Fibroblast of pulmonary artery (primary cell): Measurements from ENCODE around the gene TFEB.

ENCODE experiments used
- DNase-seq: peaks from one replicate; pipeline ENCODE4 v3.0.0-alpha.2; 2010; ENCODE audit warnings: low read depth
- H3K4me3 ChIP-seq: replicated peaks from 2 replicates; pipeline ENCODE4 v1.5.1; 2011; ENCODE audit warnings: low read depth, mild to moderate bottlenecking, control low read depth, low read length, moderate library complexity
- TF ChIP-seq, protein P1 (sequence below): IDR thresholded peaks from 2 replicates; pipeline ENCODE4 v1.5.1; 2011; ENCODE audit warnings: mild to moderate bottlenecking, control low read depth, low read length, inconsistent platforms; ENCODE audit errors: missing control alignments

The TFEB gene

DNA sequence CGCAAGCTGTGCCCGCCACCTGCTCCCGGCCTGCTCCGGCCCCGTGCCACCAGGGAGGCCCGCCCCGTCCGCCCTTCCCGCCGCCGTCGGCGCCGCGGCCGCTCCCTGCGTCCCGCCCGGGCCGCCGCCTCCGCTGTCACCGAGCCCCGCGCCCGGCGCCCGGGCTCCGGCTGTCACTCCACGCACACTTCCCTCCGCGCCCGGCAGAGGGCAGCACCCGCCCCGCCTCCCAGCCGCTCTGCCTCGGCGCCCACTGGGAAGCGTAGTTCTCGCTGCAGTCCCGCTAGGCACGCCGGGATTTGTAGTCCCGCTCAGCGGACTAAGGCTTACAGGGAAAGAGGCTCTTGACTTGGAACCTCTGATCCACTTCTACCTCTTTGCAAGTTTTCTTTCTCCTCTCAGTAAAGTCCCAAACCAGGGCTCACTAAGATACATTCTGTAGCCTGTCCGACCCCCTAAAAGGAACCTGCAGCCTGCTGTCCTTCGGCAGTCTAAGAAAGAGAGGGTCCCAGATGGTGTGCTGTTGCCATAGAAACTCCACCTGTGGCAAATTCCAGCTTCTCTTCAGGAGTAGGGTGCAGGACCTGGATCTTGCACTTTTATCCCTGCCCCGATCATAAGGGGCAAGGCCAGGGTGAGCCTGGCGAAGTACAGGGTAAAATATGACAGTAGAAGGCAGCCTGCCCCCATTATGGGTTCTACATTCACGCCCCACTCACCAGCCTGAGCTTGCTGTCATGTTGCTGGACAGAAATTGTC lies at the start of gene TFEB:
Gene TFEB (minus strand): TSS at position 182 of the 759 bp plus-strand sequence. CDS start 44,395 bp downstream, outside the sequence.
- peak; percentile 92 for DNase-seq
- TF ChIP-seq, protein P1, sequence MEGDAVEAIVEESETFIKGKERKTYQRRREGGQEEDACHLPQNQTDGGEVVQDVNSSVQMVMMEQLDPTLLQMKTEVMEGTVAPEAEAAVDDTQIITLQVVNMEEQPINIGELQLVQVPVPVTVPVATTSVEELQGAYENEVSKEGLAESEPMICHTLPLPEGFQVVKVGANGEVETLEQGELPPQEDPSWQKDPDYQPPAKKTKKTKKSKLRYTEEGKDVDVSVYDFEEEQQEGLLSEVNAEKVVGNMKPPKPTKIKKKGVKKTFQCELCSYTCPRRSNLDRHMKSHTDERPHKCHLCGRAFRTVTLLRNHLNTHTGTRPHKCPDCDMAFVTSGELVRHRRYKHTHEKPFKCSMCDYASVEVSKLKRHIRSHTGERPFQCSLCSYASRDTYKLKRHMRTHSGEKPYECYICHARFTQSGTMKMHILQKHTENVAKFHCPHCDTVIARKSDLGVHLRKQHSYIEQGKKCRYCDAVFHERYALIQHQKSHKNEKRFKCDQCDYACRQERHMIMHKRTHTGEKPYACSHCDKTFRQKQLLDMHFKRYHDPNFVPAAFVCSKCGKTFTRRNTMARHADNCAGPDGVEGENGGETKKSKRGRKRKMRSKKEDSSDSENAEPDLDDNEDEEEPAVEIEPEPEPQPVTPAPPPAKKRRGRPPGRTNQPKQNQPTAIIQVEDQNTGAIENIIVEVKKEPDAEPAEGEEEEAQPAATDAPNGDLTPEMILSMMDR, result peak; percentile 54
- H3K4me3 ChIP-seq, result peak within 1 kb of the TSS; percentile 66

- DNase-seq, result no peak
- TF ChIP-seq, protein P1, result no peak
- H3K4me3 ChIP-seq, result no peak overlapping the region
Observed at GRCh38 chr6:41784581-41785171, 49.3 kb upstream of the TFEB start.

- no peak overlapping the region for H3K4me3 ChIP-seq
- TF ChIP-seq, protein P1, result no peak
- no peak for DNase-seq
Observed at GRCh38 chr6:41783106-41783780, 47.8 kb upstream of the TFEB start.

- H3K4me3 ChIP-seq, result peak overlapping the region; percentile 72
- TF ChIP-seq, protein P1, result no peak
- DNase-seq, result no peak
Observed at GRCh38 chr6:41781366-41781730, 45.9 kb upstream of the TFEB start.

- DNase-seq, result peak; percentile 47
- TF ChIP-seq, protein P1, result no peak
- H3K4me3 ChIP-seq, result peak within 1 kb of the TSS; percentile 72
Observed at GRCh38 chr6:41780551-41781365, 45.4 kb upstream of the TFEB start, which contains the start of gene PRICKLE4. PRICKLE4 (plus strand) TSS chr6:41780782; CDS start chr6:41783474, 2,692 bp downstream.

DNA sequence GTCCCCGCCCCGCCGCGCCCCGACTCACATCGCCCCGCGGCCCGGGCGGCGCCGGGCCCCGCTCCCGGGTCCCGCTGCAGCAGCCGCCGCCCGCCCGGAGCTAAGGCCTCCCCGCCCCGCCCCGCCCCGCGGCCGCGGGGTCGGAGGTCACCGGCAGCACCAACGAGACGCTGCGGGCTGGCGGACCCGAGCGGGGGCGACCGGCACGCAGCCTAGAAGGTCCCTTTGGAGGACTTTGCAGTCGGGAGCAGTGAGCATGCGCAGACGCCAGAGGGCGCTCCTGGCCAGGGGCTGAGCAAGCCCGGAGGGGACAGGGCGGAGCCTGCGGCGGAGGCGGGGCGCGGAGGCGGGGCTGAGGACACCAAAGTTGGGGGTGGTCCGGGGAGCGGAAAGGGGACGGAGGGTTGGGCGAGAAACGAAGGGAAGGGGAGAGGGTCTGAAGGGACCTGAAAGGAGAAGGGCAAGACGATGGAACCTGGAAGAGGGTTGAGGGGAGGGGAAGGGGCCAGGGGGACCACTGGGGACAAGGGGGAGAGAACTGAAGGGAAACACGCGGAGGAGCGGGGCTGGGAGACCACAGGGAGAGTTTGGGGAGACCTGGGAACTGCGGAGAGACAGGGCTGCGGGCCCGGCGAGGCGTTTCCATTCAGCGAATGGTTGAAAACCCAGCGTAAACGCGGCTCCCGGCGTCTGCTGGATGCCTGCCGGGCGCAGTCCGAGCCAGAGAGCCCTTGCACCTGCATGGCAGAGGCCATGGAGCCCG lies 44.6 kb upstream of the TFEB start, which contains the start of gene FRS3:
Gene FRS3 (minus strand): TSS at position 113 of the 763 bp plus-strand sequence. CDS start 2,913 bp downstream, outside the sequence.
- DNase-seq, result peak; percentile 97
- TF ChIP-seq, protein P1, result peak; percentile 78
- peak within 1 kb of the TSS; percentile 72 for H3K4me3 ChIP-seq
